GM18502 (cell line): ENCODE measurements around the gene CDH8.

Source experiments
- ATAC-seq: cut with Tn5 transposase; IDR thresholded peaks from one replicate; pipeline ENCODE4 v1.9.1; 2021; ENCODE audit warnings: mild to moderate bottlenecking; ENCODE audit not compliant: unreplicated experiment, poor library complexity

The CDH8 gene

GRCh38 chr16:61671161-61671560 lies 365.1 kb downstream of the CDH8 start:
- no peak for ATAC-seq

GRCh38 chr16:61665512-61665911 lies 370.7 kb downstream of the CDH8 start:
- no peak for ATAC-seq

- no peak for ATAC-seq
Measured at GRCh38 chr16:61659936-61660335, 376.3 kb downstream of the CDH8 start.

- ATAC-seq: no peak
Measured at GRCh38 chr16:61654962-61655361, 381.3 kb downstream of the CDH8 start.

GRCh38 chr16:61653544-61653943 lies 382.7 kb downstream of the CDH8 start:
- ATAC-seq: no peak

- ATAC-seq: no peak
Measured at GRCh38 chr16:61645561-61645960, 390.7 kb downstream of the CDH8 start.

- ATAC-seq: no peak
Measured at GRCh38 chr16:61644736-61645135, 391.5 kb downstream of the CDH8 start.

GRCh38 chr16:61617219-61617783 lies 418.9 kb downstream of the CDH8 start:
- no peak for ATAC-seq

- no peak for ATAC-seq
Measured at GRCh38 chr16:61616088-61616487, 420.1 kb downstream of the CDH8 start.

- no peak for ATAC-seq
Measured at GRCh38 chr16:61611847-61612491, 424.3 kb downstream of the CDH8 start.

GRCh38 chr16:61606581-61606980 lies 429.7 kb downstream of the CDH8 start:
- ATAC-seq: no peak
